ENCODE measurements around the gene NDUFA6.
"Not testable (repeated sequence)": the region's sequence is repeated elsewhere in the genome, so short reads cannot be mapped to it uniquely, and the experiment has no call there.

- not testable (repeated sequence) for TF ChIP-seq CTCF (conservative IDR thresholded peaks at IDR 0.05; ENCODE audit: low read depth, low read length); EZH2 (IDR thresholded peaks at IDR 0.05; ENCODE audit: borderline replicate concordance, low read depth, low read length, poor library complexity, severe bottlenecking)
Measured at GRCh38 chr22:42130639-42131431, 40.3 kb upstream of the NDUFA6 start, which contains the start of gene CYP2D6.

Measured in A673 (cell line).